C4-2B (cell line): ENCODE data around the gene TGFBR2.

Experiments used
- H3K27ac ChIP-seq: fragments of 450-650 bp; 2 replicates; pipeline ENCODE4 v1.5.1; 2017
- CTCF ChIP-seq: fragments of 450-650 bp; conservative IDR thresholded peaks from 2 replicates; pipeline ENCODE4 v1.5.1; 2017; ENCODE audit warnings: mild to moderate bottlenecking
- ZFX ChIP-seq: fragments of 450-650 bp; IDR thresholded peaks from 2 replicates; pipeline ENCODE4 v1.6.1; 2017

Gene TGFBR2

GRCh38 chr3:30578986-30579579, 27.3 kb upstream of the TGFBR2 start:
- TF ChIP-seq CTCF (no peak), ZFX (no peak)
- no peak overlapping the region for H3K27ac ChIP-seq

DNA sequence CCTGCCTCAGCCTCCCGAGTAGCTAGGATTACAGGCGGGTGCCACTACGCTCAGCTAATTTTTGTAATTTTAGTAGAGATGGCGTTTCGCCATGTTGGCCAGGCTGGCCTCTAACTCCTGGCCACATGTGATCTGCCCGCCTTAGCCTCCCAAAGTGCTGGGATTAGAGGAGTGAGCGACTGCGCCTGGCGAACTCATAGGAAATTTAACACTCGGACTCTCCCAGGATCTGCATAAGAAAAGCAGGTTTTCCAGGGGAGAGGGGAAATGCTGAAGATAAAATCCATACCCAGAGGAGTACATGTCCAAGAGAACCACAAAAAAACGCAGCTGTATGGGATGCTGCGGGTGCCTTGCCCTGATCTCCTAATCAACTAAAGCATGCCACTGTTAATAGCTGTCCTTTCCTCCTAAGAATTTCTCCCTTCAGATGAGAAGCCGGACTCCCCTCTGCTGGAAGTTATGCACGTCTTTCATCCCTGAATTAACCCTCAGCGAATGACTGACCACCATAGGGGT, 25.3 kb upstream of the TGFBR2 start:
- H3K27ac ChIP-seq = no peak overlapping the region
- TF ChIP-seq CTCF (no peak), ZFX (no peak)

GRCh38 chr3:30581982-30582381, 24.4 kb upstream of the TGFBR2 start:
- H3K27ac ChIP-seq = no peak overlapping the region
- TF ChIP-seq CTCF (no peak), ZFX (no peak)

- no peak overlapping the region for H3K27ac ChIP-seq
- no peak for TF ChIP-seq ZFX
- TF ChIP-seq CTCF = no peak
Observed at GRCh38 chr3:30583973-30584372, 22.4 kb upstream of the TGFBR2 start.

DNA sequence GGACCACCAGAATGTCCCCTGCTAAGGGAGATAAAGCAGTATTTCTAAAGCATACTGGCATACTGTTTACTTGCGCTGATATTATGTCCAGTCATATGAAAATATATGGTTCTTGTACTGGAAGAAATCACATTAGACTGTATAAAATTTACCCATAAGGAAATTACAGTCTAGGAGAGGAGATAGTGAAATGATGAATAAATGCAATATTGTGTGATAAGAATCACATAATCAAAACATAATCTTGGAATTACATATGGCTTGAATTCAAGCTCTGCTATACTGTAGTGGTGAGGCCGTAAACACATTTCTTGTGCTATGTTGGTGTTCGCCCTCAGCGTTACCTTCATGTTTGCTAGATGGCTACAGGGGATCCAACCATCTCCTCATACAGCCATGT, 20.7 kb upstream of the TGFBR2 start:
- TF ChIP-seq CTCF (no peak), ZFX (no peak)

DNA sequence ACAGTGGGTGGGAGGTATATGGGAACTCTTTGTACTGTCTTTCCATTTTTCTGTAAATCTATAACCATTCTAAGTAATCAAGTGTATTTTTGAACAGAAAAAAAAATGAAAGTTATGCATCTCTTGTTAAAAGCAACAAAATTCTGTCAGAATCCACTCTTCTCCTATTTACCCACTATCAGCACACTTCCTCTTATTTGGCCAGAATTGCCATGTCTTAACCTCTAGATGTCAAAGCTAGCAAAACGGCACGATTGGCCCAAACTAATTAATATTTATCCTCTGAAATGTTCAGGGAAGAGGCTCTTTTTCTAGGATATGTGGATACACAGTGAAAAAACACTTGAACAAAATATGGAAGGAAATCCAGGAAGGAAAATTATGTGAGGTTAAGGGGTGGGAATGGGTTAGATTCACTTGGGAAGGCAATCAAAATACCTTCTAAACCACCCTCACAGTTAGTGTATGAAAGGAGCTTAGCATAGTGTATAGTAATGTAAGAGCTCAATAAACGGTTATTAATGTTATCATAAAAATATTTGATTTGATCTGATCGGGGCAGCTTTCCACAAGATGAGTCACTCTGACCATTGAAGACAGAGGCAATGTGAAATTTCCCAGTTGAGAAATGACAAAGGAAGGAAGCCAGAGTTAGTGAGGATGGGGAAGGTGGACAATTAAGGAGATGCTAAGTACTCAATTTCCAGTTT, 20.1 kb upstream of the TGFBR2 start:
- TF ChIP-seq CTCF (no peak), ZFX (no peak)
- no peak overlapping the region for H3K27ac ChIP-seq

More for the DNA sequence above, 20.7 kb upstream of the TGFBR2 start:
- H3K27ac ChIP-seq = no peak overlapping the region

DNA sequence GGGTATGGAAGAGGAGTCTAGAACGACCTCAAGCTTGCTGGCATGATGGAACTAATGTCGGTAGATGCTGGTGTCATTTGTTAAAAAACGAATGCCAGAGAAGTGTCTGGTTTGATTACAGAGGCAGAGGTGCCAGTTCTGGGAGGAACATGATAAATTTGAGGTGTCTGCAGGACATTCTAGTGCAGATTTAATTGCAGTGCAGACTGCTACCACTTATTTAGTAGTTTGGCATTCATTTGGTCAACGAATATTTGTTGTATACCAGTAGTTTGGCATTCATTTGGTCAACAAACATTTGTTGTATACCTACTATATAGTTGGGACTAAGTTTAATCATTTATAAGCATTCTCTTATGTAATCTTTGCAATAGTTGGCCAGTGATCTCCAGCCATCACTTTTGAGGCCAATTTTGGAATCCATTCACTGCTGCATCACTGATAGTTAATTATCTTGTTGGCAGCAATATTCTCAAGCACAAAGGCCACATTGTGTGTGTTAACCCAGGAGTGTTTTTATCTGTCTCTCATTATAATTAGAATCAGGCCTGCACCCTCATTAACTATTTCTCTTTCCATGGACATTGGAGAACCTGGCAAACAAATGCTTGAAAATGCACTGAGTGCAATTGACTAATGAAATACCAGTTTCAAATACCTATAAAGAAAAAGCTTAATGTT, 19.5 kb upstream of the TGFBR2 start:
- TF ChIP-seq ZFX (no peak), CTCF (no peak)
- no peak overlapping the region for H3K27ac ChIP-seq
